Brain microvascular endothelial cell (primary cell): ENCODE results near the gene MAN1C1.
A peak's percentile ranks its signal among the peaks of the same experiment; 100 is the strongest.

ENCODE experiments used
- DNase-seq: peaks from one replicate; pipeline ENCODE4 v3.0.0-alpha.2; 2020
- H3K27ac ChIP-seq: fragments of 250-450 bp; sonication (Bioruptor Pico); 2 replicates; pipeline ENCODE4 v1.5.1; 2020; ENCODE audit warnings: mild to moderate bottlenecking, moderate library complexity
- H3K27me3 ChIP-seq: fragments of 250-450 bp; sonication (Bioruptor Pico); replicated peaks from 2 replicates; pipeline ENCODE4 v1.5.1; 2020; ENCODE audit warnings: mild to moderate bottlenecking
- H3K36me3 ChIP-seq: fragments of 250-450 bp; sonication (Bioruptor Pico); replicated peaks from 2 replicates; pipeline ENCODE4 v1.5.1; 2020; ENCODE audit warnings: mild to moderate bottlenecking
- H3K4me3 ChIP-seq: 2 replicates; pipeline ENCODE4 v1.5.1; 2011; ENCODE audit warnings: low read depth, mild to moderate bottlenecking, control low read depth, low read length, moderate library complexity
- CTCF ChIP-seq: IDR thresholded peaks from 2 replicates; pipeline ENCODE4 v1.5.1; 2011; ENCODE audit warnings: low read depth, mild to moderate bottlenecking, moderate library complexity, low read length, control low read depth, inconsistent platforms; ENCODE audit errors: missing control alignments
- in situ Hi-C: cut with HindIII; loops from 2 replicates; pipeline ENCODE4 v1.10.0; 2017; ENCODE audit warnings: low sequenced_read_pairs, low pct_ligation_motif_present

The MAN1C1 gene

DNA sequence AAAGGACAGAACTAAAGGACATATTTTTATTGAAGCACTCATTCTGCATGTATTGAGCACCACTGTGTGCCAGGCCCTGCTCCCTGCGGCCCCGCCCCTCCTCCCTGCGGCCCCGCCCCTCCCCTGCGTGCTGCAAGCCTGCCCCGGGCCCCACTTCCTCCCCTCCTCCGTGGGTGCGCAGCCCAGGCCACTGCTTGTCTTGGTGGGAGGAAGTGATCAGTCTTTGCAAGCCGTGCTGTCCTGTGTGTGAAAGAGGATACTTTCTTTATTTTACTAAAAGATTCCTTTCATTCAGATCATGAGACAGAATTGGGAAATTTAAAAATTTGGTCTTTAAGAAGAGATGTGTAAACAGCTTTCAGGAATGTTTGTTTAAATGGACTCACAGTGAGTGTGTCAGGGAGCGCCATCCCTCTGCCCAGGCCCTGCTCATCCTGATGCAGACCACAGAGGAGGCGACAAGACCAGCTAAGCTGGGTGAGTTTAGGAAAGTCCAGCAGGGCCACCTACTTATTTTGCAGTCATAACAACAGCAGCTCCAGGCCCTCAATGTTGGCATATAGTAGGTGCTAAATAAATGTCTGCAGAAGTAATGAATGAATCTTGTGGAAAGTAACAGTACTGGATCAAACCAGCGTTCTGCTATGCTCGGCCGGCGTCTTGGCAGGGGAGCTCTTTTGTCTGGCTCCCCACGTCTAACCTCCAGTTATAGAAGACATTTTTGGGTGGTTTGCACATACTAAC lies 95.1 kb downstream of the MAN1C1 start:
- H3K27me3 ChIP-seq: no peaks in the 10 kb centered on the region
- H3K36me3 ChIP-seq: no peaks in the 10 kb centered on the region
- no peak for DNase-seq
- TF ChIP-seq CTCF: no peak
- in situ Hi-C loops: no loop called here
- peak overlapping the region; percentile 48 for H3K27ac ChIP-seq
- no peak overlapping the region for H3K4me3 ChIP-seq

GRCh38 chr1:25712299-25712970 lies 95.8 kb downstream of the MAN1C1 start:
- in situ Hi-C loops: no loop called here

DNA sequence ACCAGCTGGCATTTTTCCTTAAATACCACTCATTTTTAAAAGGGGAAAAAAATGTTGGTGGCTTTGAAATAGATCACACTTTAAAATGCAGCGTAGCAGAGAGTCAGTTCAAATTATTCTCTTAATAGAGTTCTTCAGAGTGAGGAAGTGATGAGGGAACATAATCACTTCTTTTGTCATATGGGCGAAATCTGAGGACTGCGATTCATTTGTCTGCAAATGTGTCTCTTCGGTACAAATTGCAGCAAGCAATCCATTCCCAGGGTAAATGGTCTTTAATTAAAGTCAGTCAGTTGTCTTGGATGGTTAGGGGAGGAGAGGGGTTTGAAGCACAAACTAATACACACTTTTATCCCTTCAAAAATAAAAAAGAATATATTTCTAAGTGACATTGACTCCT lies 97.4 kb downstream of the MAN1C1 start:
- Histone ChIP-seq H3K27me3 (no peaks in the 10 kb centered on the region), H3K36me3 (no peaks in the 10 kb centered on the region), H3K4me3 (no peak overlapping the region), H3K27ac (no peak overlapping the region)
- DNase-seq: no peak
- in situ Hi-C loops: no loop called here
- no peak for TF ChIP-seq CTCF

More at GRCh38 chr1:25712299-25712970, 95.8 kb downstream of the MAN1C1 start:
- no peaks in the 10 kb centered on the region for H3K36me3 ChIP-seq
- H3K4me3 ChIP-seq: no peak overlapping the region
- H3K27me3 ChIP-seq: no peaks in the 10 kb centered on the region
- DNase-seq: no peak
- H3K27ac ChIP-seq: no peak overlapping the region
- TF ChIP-seq CTCF: no peak

DNA sequence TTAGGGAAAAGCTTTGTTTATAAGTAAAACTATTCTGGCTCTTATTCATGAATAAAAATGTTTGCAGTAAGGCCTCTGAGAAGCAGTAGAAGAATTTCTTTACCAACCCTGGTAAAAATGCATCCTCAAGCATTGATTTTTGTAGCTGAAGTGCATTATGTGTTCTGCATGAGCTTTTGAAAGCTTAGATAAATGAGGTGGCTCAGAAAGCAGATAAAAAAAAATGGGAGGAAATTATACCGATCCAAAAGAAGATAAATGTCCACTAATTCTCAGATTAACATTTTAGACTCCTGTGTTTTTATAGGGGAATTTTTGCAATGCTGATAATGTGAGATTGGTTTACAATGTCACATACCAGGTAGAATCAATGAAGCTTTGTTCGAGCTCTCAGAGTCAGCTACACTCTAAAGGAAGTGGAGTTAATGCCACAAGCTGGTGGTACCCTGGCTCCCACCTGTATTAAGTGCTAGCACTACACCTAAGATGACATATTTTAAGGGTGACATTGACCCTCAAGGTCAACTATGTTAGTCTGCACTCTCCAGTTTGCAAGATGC lies 97.9 kb downstream of the MAN1C1 start:
- no peak for DNase-seq
- Histone ChIP-seq H3K4me3 (no peak overlapping the region), H3K27me3 (no peaks in the 10 kb centered on the region), H3K36me3 (no peaks in the 10 kb centered on the region), H3K27ac (no peak overlapping the region)
- no peak for TF ChIP-seq CTCF
- in situ Hi-C loops: no loop called here

DNA sequence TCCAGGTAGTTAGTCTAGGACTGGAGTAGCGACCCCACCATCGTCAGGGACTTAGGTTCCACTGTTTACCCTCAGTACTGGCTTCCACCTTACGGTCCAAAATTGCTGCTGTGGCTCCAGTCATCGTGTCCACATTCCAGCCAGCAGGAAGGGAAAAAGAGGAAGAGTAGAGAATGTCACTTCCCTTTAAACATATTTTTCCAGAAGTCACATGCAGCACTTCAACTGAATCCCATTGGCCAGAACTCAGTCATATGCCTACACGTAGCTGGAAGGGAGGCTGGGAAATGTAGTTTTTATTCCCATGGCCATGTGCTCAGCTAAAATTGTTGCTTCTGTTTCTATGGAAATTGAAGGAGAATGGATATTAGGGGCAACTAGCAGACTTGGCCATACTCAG lies 99.3 kb downstream of the MAN1C1 start:
- in situ Hi-C loops: no loop called here
- no peaks in the 10 kb centered on the region for H3K27me3 ChIP-seq
- H3K36me3 ChIP-seq: no peaks in the 10 kb centered on the region
- DNase-seq: no peak
- H3K27ac ChIP-seq: no peak overlapping the region
- TF ChIP-seq CTCF: no peak
- H3K4me3 ChIP-seq: no peak overlapping the region
